HG03457 (cell line): Measurements from ENCODE around the gene MYO7A.

Experiments used
- ATAC-seq: cut with Tn5 transposase; IDR thresholded peaks from one replicate; pipeline ENCODE4 v1.9.1; 2021; ENCODE audit warnings: moderate number of reproducible peaks; ENCODE audit not compliant: unreplicated experiment

Gene MYO7A

DNA sequence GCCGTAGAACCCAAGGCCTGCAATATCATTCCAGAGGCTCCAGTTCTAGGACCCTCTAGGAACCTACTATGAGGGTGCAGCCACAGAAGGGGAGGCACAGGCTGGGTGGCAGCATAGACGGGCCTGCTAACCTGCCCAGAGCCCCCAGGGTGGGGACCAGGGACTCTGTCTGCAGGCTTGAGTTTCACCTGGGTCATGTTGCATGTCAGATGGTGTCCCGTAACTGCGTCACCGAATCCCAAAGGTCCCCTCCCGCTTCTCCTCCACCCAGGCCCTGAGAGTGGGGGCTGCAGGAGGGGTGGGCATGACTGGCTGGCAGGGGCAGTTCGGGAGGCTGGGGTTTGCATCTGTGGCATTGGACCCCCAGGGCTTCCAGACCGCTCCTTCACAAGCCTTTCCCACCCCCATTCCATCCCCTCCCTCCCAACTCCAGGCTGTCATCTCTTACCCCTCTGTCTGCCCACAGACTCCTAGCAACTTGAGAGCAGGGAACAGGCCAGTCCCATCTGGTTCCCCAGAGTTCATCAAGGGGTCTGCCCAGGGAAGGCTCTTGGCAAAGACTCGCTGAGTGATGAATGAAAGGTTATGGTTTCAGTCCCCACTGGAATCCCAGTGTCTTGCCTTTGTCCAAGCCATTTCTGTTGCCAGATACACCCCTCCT lies 16.3 kb downstream of the MYO7A start:
- no peak for ATAC-seq

DNA sequence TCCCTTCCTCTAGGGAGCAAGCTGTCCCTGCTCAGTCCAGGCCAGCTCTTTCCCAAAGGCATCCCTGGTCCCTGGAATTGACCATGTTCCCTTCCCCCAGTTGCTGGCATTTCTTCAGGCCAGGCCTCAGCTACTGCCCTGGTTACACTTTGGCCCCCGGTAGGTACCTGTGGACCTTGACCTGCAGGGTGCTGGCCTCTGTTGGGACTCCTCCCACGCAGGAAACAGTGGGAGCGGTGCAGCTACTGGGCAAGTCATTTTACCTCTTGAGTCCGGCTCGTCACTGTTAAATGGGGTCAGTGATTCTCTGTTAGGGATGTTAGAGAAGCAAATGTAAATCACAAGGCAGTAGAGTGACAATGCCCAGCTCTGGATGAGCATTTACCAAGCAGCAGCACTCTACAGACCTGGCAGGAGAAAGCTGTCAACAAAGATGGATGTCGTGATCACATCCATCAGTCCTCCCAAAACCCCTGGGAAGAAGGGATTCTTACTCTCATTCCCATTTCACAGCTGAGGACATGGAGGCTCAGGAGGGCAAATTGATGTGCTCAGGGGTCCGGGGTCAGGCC lies 16.9 kb downstream of the MYO7A start:
- no peak for ATAC-seq

DNA sequence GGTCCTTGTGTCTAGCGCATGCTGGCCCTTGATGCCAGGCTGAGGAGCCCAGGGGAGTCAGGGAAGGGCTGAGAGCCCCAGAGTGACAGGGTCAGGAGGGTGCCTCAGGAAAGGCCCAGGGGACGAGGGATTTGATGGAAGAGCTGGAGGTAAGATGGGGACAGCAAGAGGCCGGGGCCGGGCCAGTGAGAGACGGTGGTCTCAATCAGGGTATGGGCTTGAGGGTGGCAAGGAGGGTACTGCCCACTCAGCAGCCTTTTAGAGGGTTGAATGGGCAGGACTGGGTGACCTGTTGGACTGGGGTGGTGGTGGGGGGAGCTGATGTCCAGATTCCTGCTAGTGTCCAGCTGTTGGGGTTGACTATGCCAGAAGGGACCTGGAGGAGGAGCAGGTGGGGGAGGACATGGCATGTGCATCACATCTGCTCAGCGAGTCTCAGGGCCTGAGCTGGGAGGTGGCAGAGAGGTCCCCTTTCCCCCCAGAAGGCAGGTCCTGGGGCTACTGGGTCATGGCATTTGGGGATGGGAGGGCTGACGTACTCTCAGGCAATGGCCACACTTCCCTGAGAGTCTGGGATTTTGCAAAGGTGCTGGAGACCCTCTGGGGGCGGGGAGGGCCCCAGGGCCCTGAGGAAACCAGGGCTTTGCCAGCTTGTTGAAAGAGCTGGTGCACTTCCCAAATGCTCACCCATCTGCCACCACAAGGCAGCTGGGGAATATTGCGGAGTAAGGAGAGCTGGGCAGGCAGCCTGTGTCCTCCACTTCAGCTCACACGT lies 18.4 kb downstream of the MYO7A start:
- ATAC-seq, result no peak

DNA sequence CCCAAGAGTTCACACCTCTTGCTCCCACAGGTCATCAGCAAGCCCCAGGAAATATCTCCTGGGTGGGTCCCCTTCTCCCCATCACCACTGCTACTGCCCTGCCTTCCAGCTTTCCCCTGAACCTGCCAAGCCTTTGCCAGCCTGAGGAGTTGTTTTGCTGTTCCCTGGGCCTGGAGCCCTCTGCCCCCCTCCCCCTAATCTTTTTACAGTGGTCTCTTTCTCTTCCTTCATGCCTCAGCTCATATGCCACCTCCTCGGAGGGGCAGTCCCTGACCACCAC lies 18.9 kb downstream of the MYO7A start:
- ATAC-seq, result no peak

DNA sequence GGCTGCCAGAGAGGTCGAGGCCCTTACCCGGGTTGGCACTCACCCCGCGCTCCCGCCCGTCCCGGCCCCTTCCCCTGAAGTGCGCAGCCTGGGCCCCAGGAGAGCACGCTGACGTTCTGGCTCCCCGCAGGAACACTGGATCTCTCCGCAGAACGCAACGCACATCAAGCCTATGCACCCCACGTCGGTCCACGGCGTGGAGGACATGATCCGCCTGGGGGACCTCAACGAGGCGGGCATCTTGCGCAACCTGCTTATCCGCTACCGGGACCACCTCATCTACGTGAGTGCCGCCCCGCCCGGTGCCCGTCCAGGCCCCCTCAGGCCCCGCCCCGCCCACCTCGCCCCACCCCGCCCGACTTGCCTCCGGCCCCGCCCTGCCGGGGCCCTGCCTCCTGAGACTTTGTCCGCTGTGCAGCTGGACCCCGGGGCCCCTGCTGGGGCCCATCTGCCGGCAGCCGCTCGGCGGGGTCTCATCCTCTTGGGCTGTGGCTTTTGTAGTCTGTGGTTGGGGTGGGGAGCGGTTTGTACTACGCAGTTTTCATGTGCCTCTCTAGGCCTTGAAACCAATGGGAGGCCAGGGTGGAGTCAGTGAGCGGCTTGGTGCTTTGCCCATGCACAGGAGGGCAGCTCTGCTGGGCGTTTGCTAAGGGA lies 19.7 kb downstream of the MYO7A start:
- no peak for ATAC-seq

DNA sequence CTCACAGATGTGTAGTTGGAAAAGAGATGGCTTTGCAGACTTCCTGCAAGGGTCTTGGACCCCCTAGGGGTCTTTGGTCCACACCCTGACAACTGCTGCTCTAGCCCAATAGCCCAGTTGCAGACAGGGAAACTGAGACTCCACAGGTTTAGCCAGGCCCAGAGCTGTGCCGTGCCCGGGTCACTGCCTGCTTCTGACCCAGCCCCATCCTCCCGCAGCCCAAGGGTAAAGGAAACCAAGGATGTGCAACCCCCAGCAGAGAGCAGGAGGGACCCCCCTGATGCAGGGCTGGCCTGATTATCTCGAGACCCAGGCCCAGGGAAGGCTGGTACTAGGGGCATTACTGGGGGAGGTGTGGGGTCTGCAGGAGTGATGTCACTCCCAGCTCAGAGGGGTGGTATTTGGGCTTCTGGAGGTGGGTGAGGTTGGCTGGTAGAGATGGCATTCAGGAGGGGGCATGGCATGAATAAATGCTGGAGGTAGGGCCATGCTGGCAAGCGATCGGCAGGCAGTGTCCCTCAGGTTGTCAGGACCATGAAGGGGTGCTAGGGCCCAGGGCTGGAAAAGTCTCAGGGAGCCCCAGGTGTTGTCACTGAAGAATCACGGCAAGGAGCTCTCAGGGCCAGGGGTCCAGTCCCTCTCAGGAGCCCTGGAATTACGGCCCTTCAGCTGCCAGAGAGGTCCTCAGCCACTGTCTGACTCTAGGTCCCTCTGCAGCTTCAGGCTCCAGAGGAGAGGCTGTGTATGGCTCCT lies 21.1 kb downstream of the MYO7A start:
- ATAC-seq, result no peak

DNA sequence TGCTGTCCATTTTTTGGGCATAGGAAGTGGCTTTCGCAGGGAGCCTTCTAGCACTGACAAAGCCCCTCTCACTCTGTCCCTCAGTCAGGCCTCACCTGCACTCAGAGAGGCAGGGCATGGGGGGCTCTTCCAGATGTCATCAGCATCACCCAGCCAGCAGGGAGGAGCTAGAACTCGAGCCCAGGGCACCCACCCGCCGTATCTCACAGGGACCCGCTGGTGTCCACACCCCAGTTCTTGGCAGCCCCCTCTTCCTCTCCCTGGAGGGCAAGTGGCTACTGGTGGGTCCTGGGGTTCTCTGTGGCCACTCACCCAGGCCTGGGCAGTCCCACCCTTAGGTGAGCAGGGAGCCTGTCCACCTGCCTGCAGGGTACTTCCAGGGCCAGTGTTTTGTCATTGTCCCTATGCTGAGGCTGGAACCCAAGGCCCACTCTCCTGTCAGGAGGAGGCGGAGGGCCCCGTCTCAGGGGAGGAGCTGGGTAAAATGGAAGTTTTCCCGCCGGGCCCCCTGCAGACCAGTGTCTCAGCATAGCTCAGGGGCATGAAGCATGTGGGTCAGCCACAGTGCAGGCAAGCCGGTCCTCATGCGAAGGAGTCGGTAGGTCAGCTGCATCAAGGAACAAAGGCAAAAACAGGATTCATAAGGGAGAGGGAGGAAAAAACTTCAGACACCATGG lies 21.8 kb downstream of the MYO7A start:
- ATAC-seq, result no peak

DNA sequence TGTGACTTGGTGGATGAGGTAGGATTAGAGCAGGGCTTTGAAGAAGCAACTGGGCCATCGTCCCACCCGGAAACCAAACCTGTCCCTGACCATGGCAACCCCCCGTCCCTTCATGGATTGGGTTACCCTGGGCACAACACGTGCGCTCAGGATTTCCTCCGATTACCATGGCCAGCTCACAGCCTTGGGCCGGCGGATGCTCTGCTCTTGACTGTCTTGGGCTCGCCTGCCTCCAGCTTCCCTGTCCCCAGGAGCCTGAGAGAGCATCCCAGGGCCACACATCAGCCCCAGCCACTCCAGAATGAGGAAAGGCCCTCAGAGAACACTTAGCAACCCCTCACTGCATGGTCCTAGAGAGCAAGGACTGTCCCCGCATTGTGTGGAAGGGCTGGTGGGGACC lies 22.8 kb downstream of the MYO7A start:
- no peak for ATAC-seq

DNA sequence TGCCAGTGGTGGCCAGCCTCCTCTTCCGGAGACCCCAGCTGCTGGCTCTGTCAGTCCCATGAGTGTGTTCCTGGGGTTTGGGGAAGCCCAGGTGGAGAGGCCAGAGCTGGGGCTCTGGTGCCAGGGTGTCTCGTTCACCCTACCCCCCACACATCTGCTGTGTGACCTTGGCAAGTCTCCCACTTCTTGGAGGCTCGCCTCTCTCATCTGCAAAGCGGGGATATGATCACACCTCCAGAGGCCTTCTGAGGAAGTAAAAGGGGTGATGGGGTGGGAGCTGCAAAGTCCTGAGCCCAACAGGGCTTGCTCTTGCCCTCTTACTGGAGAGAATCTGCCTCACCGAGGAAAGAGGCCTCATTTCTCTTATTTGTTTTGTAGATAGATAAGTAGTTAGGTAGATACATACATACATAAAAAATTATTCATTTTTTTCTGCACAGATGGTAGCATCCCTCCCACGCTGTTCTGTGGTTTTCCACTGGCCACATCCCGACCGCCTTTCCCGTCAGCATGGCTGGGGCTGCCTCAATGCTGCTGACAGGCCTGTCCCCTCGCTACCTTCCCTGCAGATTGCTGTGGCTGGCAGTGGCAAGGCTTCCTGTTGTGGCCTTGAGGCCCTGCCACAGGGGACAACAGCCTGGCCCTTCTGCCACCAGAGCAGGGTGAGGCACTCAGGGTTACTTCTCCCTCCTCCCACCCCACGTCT lies 23.9 kb downstream of the MYO7A start:
- no peak for ATAC-seq

DNA sequence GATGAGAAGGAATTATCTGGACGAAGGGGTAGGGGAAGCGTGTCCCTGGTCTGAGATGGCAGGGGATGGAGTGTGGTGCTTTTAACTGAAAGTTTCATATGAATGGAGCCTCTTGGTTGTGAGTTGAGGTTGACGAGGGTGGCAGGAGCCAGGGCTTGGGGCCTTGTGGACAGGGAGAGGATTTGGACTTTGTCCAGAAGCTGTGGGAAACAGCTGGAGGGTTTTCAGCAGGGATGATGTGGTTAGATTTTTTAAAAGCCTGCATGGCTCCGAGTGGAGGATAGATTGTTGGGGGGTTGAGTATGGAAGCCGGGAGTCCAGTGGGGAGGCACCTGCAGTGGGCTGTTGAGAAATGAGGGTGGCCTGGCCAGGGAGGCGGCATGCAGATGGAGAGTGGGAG lies 24.8 kb downstream of the MYO7A start:
- ATAC-seq, result no peak

DNA sequence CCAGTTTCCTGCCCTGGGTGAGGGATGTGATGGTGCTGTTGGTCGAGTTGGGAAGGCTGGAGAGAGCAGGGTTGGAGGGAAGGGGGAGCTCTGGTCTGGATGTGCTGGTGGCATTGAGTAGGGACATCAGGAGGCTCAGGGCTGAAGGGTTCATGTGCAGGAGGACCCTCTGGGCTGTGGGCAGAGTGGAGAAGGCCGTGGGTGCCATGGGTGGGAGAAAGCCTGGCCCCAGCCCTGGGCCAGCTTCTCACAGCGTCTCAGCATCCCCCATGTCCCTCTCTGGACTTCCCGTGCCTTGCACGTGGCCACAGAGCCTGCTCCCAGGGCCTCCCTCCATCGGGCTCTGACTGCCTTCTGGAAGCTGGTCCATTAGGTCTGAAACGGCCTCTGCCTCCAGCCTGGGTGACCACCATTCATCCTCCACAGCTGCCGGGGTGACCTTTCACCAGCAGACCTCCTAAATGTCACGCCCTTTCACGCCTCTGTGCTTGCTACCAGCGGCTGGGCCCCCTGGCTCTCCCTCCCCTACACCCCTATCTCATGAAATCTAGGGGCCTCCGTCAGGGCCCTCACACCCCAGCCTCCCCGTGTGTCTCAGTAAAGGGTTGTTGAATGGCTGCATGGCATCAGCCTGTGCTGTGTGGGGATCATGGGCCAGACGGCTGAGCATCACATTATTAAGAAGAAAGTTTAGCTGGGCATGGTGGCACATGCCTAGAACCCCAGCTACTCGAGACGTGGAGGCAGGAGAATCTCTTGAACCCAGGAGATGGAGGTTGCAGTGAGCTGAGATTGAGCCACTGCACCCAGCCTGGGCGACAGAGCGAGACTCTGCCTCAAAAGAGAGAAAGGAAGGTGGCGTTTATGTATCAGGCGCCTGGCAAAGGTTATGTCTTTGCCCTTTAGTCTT lies 25.5 kb downstream of the MYO7A start:
- no peak for ATAC-seq

DNA sequence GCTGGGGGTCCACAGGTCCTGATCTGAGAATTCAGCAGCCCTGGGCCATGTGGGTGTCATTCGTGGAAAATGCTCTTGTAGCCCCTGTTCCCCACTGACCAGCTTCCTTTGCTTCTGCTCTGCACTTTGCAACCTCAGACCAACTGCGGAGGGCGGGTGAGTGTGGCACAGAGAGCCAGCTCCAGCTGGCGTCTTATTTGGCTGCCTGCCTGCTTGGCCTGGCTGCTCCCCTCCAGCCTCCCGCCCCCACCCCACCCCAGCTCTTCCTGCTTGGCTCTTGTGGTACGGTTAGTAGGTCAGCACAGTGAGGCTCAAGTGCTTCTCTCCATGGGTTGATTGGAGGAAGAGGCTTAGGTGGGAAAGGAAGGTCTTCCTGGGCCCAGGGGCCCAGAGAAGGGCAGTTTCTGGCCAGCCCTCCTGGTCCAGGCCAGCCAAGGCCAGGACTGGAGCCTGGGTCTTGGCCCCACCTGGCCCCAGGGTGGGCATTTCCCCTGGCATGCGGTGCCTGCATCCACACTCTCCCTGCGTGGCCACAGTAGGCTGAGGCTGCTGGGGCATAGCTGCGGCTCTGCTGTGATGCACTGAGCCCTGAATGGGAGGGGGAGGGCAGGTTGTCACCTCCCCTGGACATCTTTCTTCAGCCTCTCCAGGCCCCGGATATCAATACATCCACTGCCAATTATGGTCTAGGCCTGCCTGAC lies 26.5 kb downstream of the MYO7A start:
- no peak for ATAC-seq

DNA sequence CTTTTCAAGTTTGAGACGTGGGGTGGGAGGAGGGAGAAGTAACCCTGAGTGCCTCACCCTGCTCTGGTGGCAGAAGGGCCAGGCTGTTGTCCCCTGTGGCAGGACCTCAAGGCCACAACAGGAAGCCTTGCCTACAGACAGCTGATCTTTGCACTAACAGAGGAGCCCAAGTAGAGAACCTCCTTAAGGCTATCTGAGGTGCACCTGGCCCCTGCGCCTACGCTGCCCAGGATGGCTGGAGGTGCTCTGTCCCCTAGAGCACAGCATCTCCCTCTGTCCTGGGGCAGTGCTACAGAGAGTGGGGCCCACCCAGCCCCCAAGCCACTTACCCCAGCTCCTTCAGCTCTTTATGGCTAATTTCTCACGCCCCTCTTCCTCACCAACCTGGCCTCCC lies 27.0 kb downstream of the MYO7A start:
- ATAC-seq, result no peak

DNA sequence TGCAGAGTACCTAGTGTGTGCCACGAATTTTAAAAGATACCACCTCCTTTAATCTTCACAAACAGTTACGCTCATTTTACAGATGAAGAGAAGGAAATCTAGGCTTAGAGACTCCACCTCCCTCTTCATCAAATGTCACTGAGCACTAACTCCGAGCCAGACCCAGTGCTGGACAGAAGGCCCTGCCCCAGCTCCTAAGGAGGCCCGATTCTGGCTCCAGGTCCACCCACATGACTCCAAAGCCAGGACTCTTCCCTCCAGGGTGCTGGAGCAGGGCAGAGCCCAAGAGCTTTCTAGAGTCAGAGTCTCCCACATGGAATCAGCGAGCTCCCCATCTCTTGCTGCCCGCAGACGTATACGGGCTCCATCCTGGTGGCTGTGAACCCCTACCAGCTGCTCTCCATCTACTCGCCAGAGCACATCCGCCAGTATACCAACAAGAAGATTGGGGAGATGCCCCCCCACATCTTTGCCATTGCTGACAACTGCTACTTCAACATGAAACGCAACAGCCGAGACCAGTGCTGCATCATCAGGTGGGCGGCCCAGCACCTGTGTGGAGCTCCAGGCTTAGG lies 27.6 kb downstream of the MYO7A start:
- no peak for ATAC-seq

DNA sequence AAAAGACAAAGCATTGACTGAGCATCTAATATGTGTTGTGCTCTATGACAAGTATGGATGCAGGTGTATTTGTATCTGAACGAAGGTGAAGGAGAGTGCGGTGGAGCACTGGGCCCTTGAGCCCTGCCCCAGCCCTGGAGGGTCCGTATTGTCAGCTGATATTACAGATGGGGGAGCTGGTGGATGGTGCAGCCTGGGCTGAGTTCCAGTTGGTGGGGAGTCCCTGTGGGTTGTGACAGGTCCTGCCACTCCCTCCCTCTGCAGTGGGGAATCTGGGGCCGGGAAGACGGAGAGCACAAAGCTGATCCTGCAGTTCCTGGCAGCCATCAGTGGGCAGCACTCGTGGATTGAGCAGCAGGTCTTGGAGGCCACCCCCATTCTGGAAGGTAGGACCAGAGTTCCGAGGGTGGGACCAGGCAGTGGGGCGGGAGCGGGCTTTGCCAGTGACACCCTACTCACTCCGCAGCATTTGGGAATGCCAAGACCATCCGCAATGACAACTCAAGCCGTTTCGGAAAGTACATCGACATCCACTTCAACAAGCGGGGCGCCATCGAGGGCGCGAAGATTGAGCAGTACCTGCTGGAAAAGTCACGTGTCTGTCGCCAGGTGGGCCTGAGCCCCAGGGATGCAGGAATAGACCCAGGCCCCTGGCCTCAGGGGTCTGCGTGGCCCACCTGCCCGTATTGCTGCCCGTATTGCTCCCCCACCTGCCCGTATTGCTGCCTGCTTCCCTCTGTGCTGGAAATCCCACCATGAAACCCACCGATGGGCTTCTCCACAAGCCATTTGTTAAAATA lies 28.6 kb downstream of the MYO7A start:
- no peak for ATAC-seq

DNA sequence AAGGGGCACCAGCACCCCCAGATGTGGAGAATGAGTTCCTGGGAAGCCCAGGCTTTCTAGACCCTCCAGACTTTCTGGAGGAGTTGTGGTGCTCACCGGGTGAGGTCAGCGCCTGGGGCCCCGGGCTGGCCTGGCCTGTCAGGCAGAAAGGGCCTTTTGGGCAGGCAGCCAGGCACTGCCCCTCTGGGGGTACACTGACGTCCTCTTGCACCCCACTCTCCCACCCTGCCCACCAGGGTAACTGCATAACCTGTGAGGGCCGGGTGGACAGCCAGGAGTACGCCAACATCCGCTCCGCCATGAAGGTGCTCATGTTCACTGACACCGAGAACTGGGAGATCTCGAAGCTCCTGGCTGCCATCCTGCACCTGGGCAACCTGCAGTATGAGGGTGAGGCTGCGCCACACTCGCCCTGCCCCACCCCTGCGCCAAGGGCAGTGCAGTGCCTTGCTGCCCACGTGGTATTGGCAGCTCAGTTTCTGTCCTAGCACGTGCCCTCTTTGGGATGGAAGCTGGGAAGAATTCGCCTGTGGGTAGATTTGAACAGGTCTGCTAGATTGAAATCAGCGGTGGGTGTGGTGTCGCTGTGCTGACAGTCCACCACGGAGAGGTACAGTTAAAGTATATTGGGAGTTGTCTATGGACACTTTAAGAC lies 30.1 kb downstream of the MYO7A start:
- ATAC-seq, result no peak
